Stimulated activated naive CD8-positive, alpha-beta T cell treated with anti-CD3 and anti-CD28 coated beads, Interleukin-15, Interleukin-2, amounts not matched to agents 100 ng/mL and 50 ng/mL, for 24 hours (primary cell): ENCODE results near the gene CTCFL.
"Not testable (repeated sequence)": the region's sequence is repeated elsewhere in the genome, so short reads cannot be mapped to it uniquely, and the experiment has no call there.

Experiments used
- H3K27ac Mint-ChIP-seq: one replicate; pipeline ENCODE4 v1.8.0; 2021; ENCODE audit warnings: mild to moderate bottlenecking, mixed read lengths
- H3K27me3 Mint-ChIP-seq: one replicate; pipeline ENCODE4 v1.8.0; 2021; ENCODE audit warnings: mixed read lengths
- H3K36me3 Mint-ChIP-seq: one replicate; pipeline ENCODE4 v1.8.0; 2021; ENCODE audit warnings: low read depth, mixed read lengths
- H3K4me1 Mint-ChIP-seq: one replicate; pipeline ENCODE4 v1.8.0; 2021; ENCODE audit warnings: low read depth, mixed read lengths
- H3K4me3 Mint-ChIP-seq: one replicate; pipeline ENCODE4 v1.8.0; 2021; ENCODE audit warnings: mild to moderate bottlenecking, mixed read lengths
- H3K9me3 Mint-ChIP-seq: one replicate; pipeline ENCODE4 v1.8.0; 2021; ENCODE audit warnings: mixed read lengths

CTCFL gene

GRCh38 chr20:57511709-57512108, 13.2 kb downstream of the CTCFL start:
- peaks cover 18% of the 10 kb centered on the region for H3K27me3 Mint-ChIP-seq
- H3K4me3 Mint-ChIP-seq, H3K27ac Mint-ChIP-seq, H3K4me1 Mint-ChIP-seq, H3K9me3 Mint-ChIP-seq, H3K36me3 Mint-ChIP-seq: not testable (repeated sequence)

- H3K4me1 Mint-ChIP-seq: no peaks in the 10 kb centered on the region
- no peak overlapping the region for H3K4me3 Mint-ChIP-seq
Measured at GRCh38 chr20:57509665-57510237, 15.2 kb downstream of the CTCFL start.

GRCh38 chr20:57508831-57509230, 16.1 kb downstream of the CTCFL start:
- no peak overlapping the region for H3K27ac Mint-ChIP-seq
- peaks cover 19% of the 10 kb centered on the region for H3K27me3 Mint-ChIP-seq
- H3K4me1 Mint-ChIP-seq: no peaks in the 10 kb centered on the region
- H3K9me3 Mint-ChIP-seq: no peaks in the 10 kb centered on the region
- no peak overlapping the region for H3K4me3 Mint-ChIP-seq
- H3K36me3 Mint-ChIP-seq: no peaks in the 10 kb centered on the region

More at GRCh38 chr20:57509665-57510237, 15.2 kb downstream of the CTCFL start:
- Mint-ChIP-seq H3K27me3 (peaks cover 19% of the 10 kb centered on the region), H3K27ac (peak overlapping the region; percentile 42), H3K36me3 (no peaks in the 10 kb centered on the region), H3K9me3 (no peaks in the 10 kb centered on the region)

- H3K9me3 Mint-ChIP-seq: no peaks in the 10 kb centered on the region
- H3K27me3 Mint-ChIP-seq: peaks cover 21% of the 10 kb centered on the region
- no peak overlapping the region for H3K27ac Mint-ChIP-seq
- H3K36me3 Mint-ChIP-seq: no peaks in the 10 kb centered on the region
- no peaks in the 10 kb centered on the region for H3K4me1 Mint-ChIP-seq
- no peak overlapping the region for H3K4me3 Mint-ChIP-seq
Measured at GRCh38 chr20:57508381-57508780, 16.6 kb downstream of the CTCFL start.

GRCh38 chr20:57507477-57507876, 17.5 kb downstream of the CTCFL start:
- Mint-ChIP-seq H3K9me3 (no peaks in the 10 kb centered on the region), H3K4me1 (no peaks in the 10 kb centered on the region), H3K27ac (no peak overlapping the region), H3K4me3 (no peak overlapping the region), H3K36me3 (no peaks in the 10 kb centered on the region), H3K27me3 (peaks cover 28% of the 10 kb centered on the region)

GRCh38 chr20:57505979-57506378, 19.0 kb downstream of the CTCFL start:
- no peaks in the 10 kb centered on the region for H3K9me3 Mint-ChIP-seq
- no peak overlapping the region for H3K27ac Mint-ChIP-seq
- no peak overlapping the region for H3K4me3 Mint-ChIP-seq
- peaks cover 35% of the 10 kb centered on the region for H3K27me3 Mint-ChIP-seq
- H3K36me3 Mint-ChIP-seq: no peaks in the 10 kb centered on the region
- H3K4me1 Mint-ChIP-seq: no peaks in the 10 kb centered on the region

GRCh38 chr20:57504411-57504810, 20.5 kb downstream of the CTCFL start:
- H3K4me3 Mint-ChIP-seq: no peak overlapping the region
- H3K9me3 Mint-ChIP-seq: no peaks in the 10 kb centered on the region
- peaks cover 41% of the 10 kb centered on the region for H3K27me3 Mint-ChIP-seq
- no peak overlapping the region for H3K27ac Mint-ChIP-seq
- H3K4me1 Mint-ChIP-seq: no peaks in the 10 kb centered on the region
- no peaks in the 10 kb centered on the region for H3K36me3 Mint-ChIP-seq

- no peak overlapping the region for H3K27ac Mint-ChIP-seq
- H3K4me1 Mint-ChIP-seq: peaks cover 6% of the 10 kb centered on the region
- H3K4me3 Mint-ChIP-seq: no peak overlapping the region
- no peaks in the 10 kb centered on the region for H3K36me3 Mint-ChIP-seq
- no peaks in the 10 kb centered on the region for H3K9me3 Mint-ChIP-seq
- H3K27me3 Mint-ChIP-seq: peaks cover 40% of the 10 kb centered on the region
Measured at GRCh38 chr20:57503035-57503658, 21.8 kb downstream of the CTCFL start.

- H3K9me3 Mint-ChIP-seq: no peaks in the 10 kb centered on the region
- no peaks in the 10 kb centered on the region for H3K36me3 Mint-ChIP-seq
- H3K27me3 Mint-ChIP-seq: peaks cover 42% of the 10 kb centered on the region
- H3K4me3 Mint-ChIP-seq: no peak overlapping the region
- peaks cover 8% of the 10 kb centered on the region for H3K4me1 Mint-ChIP-seq
- H3K27ac Mint-ChIP-seq: no peak overlapping the region
Measured at GRCh38 chr20:57502336-57502700, 22.6 kb downstream of the CTCFL start.

- H3K36me3 Mint-ChIP-seq: no peaks in the 10 kb centered on the region
- peaks cover 45% of the 10 kb centered on the region for H3K27me3 Mint-ChIP-seq
- no peak overlapping the region for H3K4me3 Mint-ChIP-seq
- H3K4me1 Mint-ChIP-seq: peaks cover 8% of the 10 kb centered on the region
- H3K27ac Mint-ChIP-seq: no peak overlapping the region
- H3K9me3 Mint-ChIP-seq: no peaks in the 10 kb centered on the region
Measured at GRCh38 chr20:57501461-57502335, 23.2 kb downstream of the CTCFL start.

GRCh38 chr20:57500962-57501361, 24.0 kb downstream of the CTCFL start:
- peaks cover 8% of the 10 kb centered on the region for H3K4me1 Mint-ChIP-seq
- H3K9me3 Mint-ChIP-seq: no peaks in the 10 kb centered on the region
- H3K4me3 Mint-ChIP-seq: no peak overlapping the region
- H3K27ac Mint-ChIP-seq: no peak overlapping the region
- H3K27me3 Mint-ChIP-seq: peaks cover 52% of the 10 kb centered on the region
- H3K36me3 Mint-ChIP-seq: no peaks in the 10 kb centered on the region

GRCh38 chr20:57500235-57500634, 24.7 kb downstream of the CTCFL start:
- no peak overlapping the region for H3K27ac Mint-ChIP-seq
- peaks cover 48% of the 10 kb centered on the region for H3K27me3 Mint-ChIP-seq
- H3K9me3 Mint-ChIP-seq: no peaks in the 10 kb centered on the region
- no peaks in the 10 kb centered on the region for H3K36me3 Mint-ChIP-seq
- H3K4me1 Mint-ChIP-seq: peaks cover 8% of the 10 kb centered on the region
- H3K4me3 Mint-ChIP-seq: no peak overlapping the region

- peaks cover 46% of the 10 kb centered on the region for H3K27me3 Mint-ChIP-seq
- H3K9me3 Mint-ChIP-seq: no peaks in the 10 kb centered on the region
- no peak overlapping the region for H3K4me3 Mint-ChIP-seq
- H3K4me1 Mint-ChIP-seq: peaks cover 12% of the 10 kb centered on the region
- no peaks in the 10 kb centered on the region for H3K36me3 Mint-ChIP-seq
- H3K27ac Mint-ChIP-seq: no peak overlapping the region
Measured at GRCh38 chr20:57499676-57500075, 25.3 kb downstream of the CTCFL start.

GRCh38 chr20:57498425-57499400, 26.2 kb downstream of the CTCFL start:
- Mint-ChIP-seq H3K36me3 (no peaks in the 10 kb centered on the region), H3K9me3 (no peaks in the 10 kb centered on the region), H3K4me1 (peaks cover 12% of the 10 kb centered on the region), H3K4me3 (no peak overlapping the region), H3K27ac (no peak overlapping the region), H3K27me3 (peaks cover 43% of the 10 kb centered on the region)
